GM19467 (cell line): Measurements from ENCODE around the gene PFN1.

Experiments
- ATAC-seq: cut with Tn5 transposase; IDR thresholded peaks from one replicate; pipeline ENCODE4 v1.9.1; 2021; ENCODE audit warnings: mild to moderate bottlenecking, moderate library complexity; ENCODE audit not compliant: unreplicated experiment

PFN1 gene

DNA sequence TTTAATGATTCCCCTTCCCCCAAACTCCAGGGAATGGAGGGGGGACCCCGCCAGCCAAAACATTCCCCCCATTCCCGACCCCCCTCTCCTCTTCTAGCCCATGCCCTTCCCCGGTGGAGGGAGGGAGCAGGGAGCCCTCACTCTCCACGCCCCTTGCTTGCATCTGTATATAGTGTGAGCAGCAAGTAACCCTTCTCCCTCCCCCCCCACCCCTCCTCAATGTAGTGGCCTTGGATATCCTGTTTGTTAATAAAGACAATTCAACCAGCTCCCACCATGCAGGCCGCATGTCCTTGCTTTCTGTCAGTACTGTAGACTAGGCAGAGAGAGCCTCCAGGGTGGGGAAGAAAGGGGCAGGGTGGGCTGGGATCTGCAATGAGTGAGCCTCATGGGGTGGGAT lies 50.5 kb downstream of the PFN1 start:
- ATAC-seq = no peak

DNA sequence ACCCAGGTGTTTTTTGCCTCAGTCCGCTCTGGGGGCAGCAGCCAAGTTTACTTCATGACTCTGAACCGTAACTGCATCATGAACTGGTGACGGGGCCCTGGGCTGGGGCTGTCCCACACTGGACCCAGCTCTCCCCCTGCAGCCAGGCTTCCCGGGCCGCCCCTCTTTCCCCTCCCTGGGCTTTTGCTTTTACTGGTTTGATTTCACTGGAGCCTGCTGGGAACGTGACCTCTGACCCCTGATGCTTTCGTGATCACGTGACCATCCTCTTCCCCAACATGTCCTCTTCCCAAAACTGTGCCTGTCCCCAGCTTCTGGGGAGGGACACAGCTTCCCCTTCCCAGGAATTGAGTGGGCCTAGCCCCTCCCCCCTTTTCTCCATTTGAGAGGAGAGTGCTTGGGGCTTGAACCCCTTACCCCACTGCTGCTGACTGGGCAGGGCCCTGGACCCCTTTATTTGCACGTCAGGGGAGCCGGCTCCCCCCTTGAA lies 51.1 kb downstream of the PFN1 start:
- no peak for ATAC-seq

DNA sequence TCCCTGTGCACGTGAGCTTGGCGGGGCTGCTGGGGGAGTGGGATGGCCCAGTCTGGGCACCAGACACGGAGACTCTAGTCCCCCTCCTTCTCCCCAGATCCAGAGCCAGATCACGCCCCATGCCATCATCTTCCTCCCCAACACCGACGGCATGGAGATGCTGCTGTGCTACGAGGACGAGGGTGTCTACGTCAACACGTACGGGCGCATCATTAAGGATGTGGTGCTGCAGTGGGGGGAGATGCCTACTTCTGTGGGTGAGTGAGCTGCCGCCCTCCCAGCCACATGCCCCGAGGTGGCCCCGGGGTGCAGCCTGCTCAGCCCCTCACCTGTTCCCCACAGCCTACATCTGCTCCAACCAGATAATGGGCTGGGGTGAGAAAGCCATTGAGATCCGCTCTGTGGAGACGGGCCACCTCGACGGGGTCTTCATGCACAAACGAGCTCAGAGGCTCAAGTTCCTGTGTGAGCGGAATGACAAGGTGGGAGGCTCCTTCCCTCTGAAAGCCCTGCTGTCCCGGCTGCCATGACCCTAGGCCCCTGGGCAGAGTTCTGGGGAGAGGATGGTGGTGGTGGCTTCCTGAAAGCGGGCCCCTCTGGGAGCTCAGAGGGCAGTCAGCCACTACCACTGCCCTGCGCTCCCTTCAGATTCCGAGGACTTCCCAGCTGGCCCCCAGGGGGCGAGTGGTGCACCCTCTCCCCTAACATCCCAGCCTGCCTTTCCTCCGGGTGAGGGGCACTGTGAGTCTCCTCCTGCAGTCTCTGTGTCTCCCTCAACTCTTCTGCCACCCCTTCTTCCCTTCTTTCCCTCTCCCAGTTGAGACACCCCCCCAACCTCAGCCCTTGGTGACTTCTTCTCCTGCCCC lies 51.8 kb downstream of the PFN1 start:
- no peak for ATAC-seq

DNA sequence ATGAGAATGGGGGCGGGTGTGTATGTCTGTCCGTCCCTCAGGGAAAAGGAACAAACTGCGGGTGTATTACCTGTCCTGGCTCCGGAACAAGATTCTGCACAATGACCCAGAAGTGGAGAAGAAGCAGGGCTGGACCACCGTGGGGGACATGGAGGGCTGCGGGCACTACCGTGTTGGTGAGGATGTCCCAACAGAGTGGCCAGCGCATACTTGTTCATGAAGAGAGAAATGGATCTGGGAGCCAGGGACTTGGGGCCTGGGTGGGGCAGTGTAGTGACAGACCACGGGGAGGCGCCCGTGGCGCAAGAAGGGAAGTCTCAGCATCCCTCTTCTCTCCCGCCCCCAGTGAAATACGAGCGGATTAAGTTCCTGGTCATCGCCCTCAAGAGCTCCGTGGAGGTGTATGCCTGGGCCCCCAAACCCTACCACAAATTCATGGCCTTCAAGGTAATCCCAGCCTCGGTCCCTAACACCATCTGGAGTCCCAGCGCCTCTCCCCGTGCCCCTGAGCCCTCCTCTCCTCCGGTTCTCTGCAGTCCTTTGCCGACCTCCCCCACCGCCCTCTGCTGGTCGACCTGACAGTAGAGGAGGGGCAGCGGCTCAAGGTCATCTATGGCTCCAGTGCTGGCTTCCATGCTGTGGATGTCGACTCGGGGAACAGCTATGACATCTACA lies 52.5 kb downstream of the PFN1 start:
- no peak for ATAC-seq
